Measurements from ENCODE around the gene TOLLIP.

GRCh38 chr11:1272531-1272930, 36.9 kb downstream of the TOLLIP start:
- no peak for TF ChIP-seq MCM3 (IDR thresholded peaks at IDR 0.05)
- no peak for TF ChIP-seq AFF1 (IDR thresholded peaks at IDR 0.05; ENCODE audit: low read depth in 1 of 2, partially characterized antibody in 2 of 2)
- no peak for TF ChIP-seq ESRRB (CRISPR knock-in tag; IDR thresholded peaks at IDR 0.05; ENCODE audit: borderline replicate concordance)
- TF ChIP-seq NR0B1 (IDR thresholded peaks at IDR 0.05; ENCODE audit: partially characterized antibody), result no peak
- TF ChIP-seq RBM25 (IDR thresholded peaks at IDR 0.05; ENCODE audit: low read depth, low read length, severe bottlenecking), result no peak
- TF ChIP-seq E4F1 (CRISPR knock-in tag; IDR thresholded peaks at IDR 0.05; ENCODE audit: borderline replicate concordance), result no peak
- no peak for TF ChIP-seq CREB1 (IDR thresholded peaks at IDR 0.05)
- TF ChIP-seq CREB1 (CRISPR knock-in tag; IDR thresholded peaks at IDR 0.05), result no peak
- no peak for TF ChIP-seq ZZZ3 (IDR thresholded peaks at IDR 0.05)
- TF ChIP-seq CEBPB (tag; IDR thresholded peaks at IDR 0.05), result no peak

All from K562 (cell line).